GM06990 (cell line): ENCODE measurements around the gene ZC3H11A.
"Not testable (repeated sequence)": the region's sequence is repeated elsewhere in the genome, so short reads cannot be mapped to it uniquely, and the experiment has no call there.

ENCODE experiments used
- DNase-seq: peaks from one replicate; pipeline ENCODE4 v3.0.0-alpha.2; 2011; ENCODE audit not compliant: insufficient read length; ENCODE audit errors: extremely low read depth
- H3K27me3 ChIP-seq: replicated peaks from 2 replicates; pipeline ENCODE4 v1.6.0; 2011; ENCODE audit warnings: low read length; ENCODE audit not compliant: control insufficient read depth, insufficient read depth
- H3K36me3 ChIP-seq: 2 replicates; pipeline ENCODE4 v1.5.1; 2011; ENCODE audit warnings: low read length; ENCODE audit not compliant: control insufficient read depth, insufficient read depth
- H3K4me3 ChIP-seq: replicated peaks from 2 replicates; pipeline ENCODE4 v1.5.1; 2011; ENCODE audit warnings: low read depth, mild to moderate bottlenecking, control low read depth, low read length
- CTCF ChIP-seq: IDR thresholded peaks from 2 replicates; pipeline ENCODE4 v1.5.1; 2011; ENCODE audit warnings: low read length, control low read depth, mild to moderate bottlenecking, inconsistent platforms; ENCODE audit not compliant: insufficient read depth, poor library complexity, severe bottlenecking

ZC3H11A gene

DNA sequence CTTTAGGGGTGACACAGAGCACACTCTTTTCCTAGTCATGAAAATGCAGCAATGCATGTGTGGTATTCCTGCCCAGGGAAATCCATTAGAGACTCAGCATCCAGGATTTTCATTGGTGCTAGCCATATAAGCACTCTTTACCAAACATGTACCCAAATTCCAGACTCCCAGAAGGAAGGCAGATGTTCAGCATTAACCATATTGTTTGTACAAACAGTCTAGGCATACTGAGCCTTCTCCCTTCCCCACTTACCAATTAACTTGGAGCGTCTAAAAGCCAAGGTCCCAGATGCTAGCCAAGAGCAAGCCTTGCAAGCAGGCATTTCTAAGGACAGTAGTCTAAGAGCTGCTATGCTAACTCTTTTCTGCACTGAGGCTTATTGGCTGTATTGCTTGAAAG is 27.9 kb downstream of the ZC3H11A start:
- Histone ChIP-seq H3K4me3 (no peak overlapping the region), H3K36me3 (peaks cover 14% of the 10 kb centered on the region), H3K27me3 (no peaks in the 10 kb centered on the region)
- TF ChIP-seq CTCF: no peak
- DNase-seq: no peak

GRCh38 chr1:203826175-203826574 is 30.8 kb downstream of the ZC3H11A start:
- no peak overlapping the region for H3K4me3 ChIP-seq
- TF ChIP-seq CTCF: no peak
- peaks cover 7% of the 10 kb centered on the region for H3K36me3 ChIP-seq
- DNase-seq: no peak
- H3K27me3 ChIP-seq: no peaks in the 10 kb centered on the region

GRCh38 chr1:203828002-203828401 is 32.6 kb downstream of the ZC3H11A start:
- DNase-seq: no peak
- Histone ChIP-seq H3K36me3 (peaks cover 1% of the 10 kb centered on the region), H3K4me3 (no peak overlapping the region), H3K27me3 (no peaks in the 10 kb centered on the region)
- TF ChIP-seq CTCF: no peak

DNA sequence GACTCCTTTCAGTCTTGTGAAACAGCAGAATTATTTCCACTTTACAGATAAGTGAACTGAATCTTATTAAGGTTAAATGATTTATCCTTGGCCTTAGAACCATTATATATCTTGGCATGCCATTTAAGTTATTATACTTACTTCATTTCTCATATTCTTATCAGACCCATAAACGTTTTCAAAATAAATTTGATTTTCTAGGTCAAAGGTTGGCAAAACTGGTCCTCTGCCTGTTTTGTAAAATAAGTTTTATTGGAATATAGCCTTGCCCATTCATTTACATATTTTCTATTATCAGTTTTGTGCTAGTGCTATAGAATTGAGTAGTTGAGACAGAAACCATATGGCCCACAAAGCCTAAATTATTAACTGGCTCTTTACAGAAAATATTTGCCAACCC is 33.1 kb downstream of the ZC3H11A start:
- no peak for TF ChIP-seq CTCF
- peaks cover 1% of the 10 kb centered on the region for H3K36me3 ChIP-seq
- DNase-seq: no peak
- no peaks in the 10 kb centered on the region for H3K27me3 ChIP-seq
- H3K4me3 ChIP-seq: no peak overlapping the region

GRCh38 chr1:203829247-203829646 is 33.8 kb downstream of the ZC3H11A start:
- H3K27me3 ChIP-seq, DNase-seq, H3K4me3 ChIP-seq, H3K36me3 ChIP-seq: not testable (repeated sequence)

DNA sequence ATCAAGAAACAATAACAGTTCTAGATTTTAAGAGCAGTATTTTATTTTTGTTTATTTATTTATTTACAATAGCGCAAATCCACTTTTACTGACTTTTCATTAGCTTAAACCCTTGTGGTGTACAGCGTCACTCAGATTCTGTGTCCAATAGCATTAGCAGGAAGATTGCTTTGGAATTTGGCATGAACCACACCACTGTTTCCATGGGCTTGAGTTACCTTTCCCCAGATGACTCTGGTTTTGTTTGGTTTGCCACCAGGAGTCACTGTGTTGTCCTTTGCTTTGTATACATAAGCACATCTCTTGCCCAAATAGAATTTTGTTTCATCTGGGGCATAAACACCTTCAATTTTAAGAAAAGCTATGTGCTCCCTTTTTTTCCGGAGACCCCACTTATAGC is 40.1 kb downstream of the ZC3H11A start:
- H3K36me3 ChIP-seq: peaks cover 9% of the 10 kb centered on the region
- TF ChIP-seq CTCF: no peak
- no peaks in the 10 kb centered on the region for H3K27me3 ChIP-seq
- H3K4me3 ChIP-seq: no peak overlapping the region
- DNase-seq: no peak
